Measurements from ENCODE around the gene WDR88.
"Not testable (repeated sequence)": the region's sequence is repeated elsewhere in the genome, so short reads cannot be mapped to it uniquely, and the experiment has no call there.

WDR88 gene

GRCh38 chr19:33220735-33221134, 88.8 kb downstream of the WDR88 start:
- H3K9me2 ChIP-seq (ENCODE audit: low read depth, low read length), result no peaks in the 10 kb centered on the region
- no peak overlapping the region for H2AFZ ChIP-seq (ENCODE audit: low read length)
- no peaks in the 10 kb centered on the region for H3K79me2 ChIP-seq (ENCODE audit: insufficient read depth, low read length)
- H3F3A ChIP-seq (ENCODE audit: insufficient read depth, low read length), result no peaks in the 10 kb centered on the region
- no peak overlapping the region for H3K27ac ChIP-seq (ENCODE audit: low read depth, low read length, poor library complexity, severe bottlenecking)
- H3K36me3 ChIP-seq (ENCODE audit: insufficient read depth, low read length), result no peaks in the 10 kb centered on the region
- no peaks in the 10 kb centered on the region for H3K4me1 ChIP-seq (ENCODE audit: insufficient read depth, low read length, severe bottlenecking)
- no peak overlapping the region for H3K9ac ChIP-seq (ENCODE audit: low read length)
- H3K9me3 ChIP-seq (ENCODE audit: low read length), result no peaks in the 10 kb centered on the region
- H3K4me3 ChIP-seq (ENCODE audit: low read depth, low read length, poor library complexity, severe bottlenecking), result no peak overlapping the region
- H4K20me1 ChIP-seq (ENCODE audit: insufficient read depth, low read length), result no peaks in the 10 kb centered on the region
- H3K27me3 ChIP-seq (ENCODE audit: insufficient read depth, low read length), result 0 out of 2 replicates have a peak, but pooled peaks cover 4% of the 10 kb centered on the region
- H3K4me2 ChIP-seq (ENCODE audit: low read length), result no peak overlapping the region
- TF ChIP-seq CTCF (IDR thresholded peaks at IDR 0.05; ENCODE audit: low read length) (no peak), EZH2 (IDR thresholded peaks at IDR 0.05; ENCODE audit: borderline replicate concordance, low read length) (no peak)

- no peak overlapping the region for H3K4me2 ChIP-seq (ENCODE audit: low read length)
- H3K27ac ChIP-seq (ENCODE audit: low read depth, low read length, poor library complexity, severe bottlenecking), result no peak overlapping the region
- H3K4me1 ChIP-seq (ENCODE audit: insufficient read depth, low read length, severe bottlenecking), result no peaks in the 10 kb centered on the region
Measured at GRCh38 chr19:33221638-33222037, 89.7 kb downstream of the WDR88 start.

GRCh38 chr19:33222255-33222654, 90.3 kb downstream of the WDR88 start:
- not testable (repeated sequence) for H3K9me3 ChIP-seq (ENCODE audit: low read length); H3K4me2 ChIP-seq (ENCODE audit: low read length); H3K27ac ChIP-seq (ENCODE audit: low read depth, low read length, poor library complexity, severe bottlenecking); H3F3A ChIP-seq (ENCODE audit: insufficient read depth, low read length); H3K79me2 ChIP-seq (ENCODE audit: insufficient read depth, low read length); H3K36me3 ChIP-seq (ENCODE audit: insufficient read depth, low read length); H3K9ac ChIP-seq (ENCODE audit: low read length); H3K9me2 ChIP-seq (ENCODE audit: low read depth, low read length); H3K4me1 ChIP-seq (ENCODE audit: insufficient read depth, low read length, severe bottlenecking); H4K20me1 ChIP-seq (ENCODE audit: insufficient read depth, low read length); H3K4me3 ChIP-seq (ENCODE audit: low read depth, low read length, poor library complexity, severe bottlenecking); H3K27me3 ChIP-seq (ENCODE audit: insufficient read depth, low read length); H2AFZ ChIP-seq (ENCODE audit: low read length)

More at GRCh38 chr19:33221638-33222037, 89.7 kb downstream of the WDR88 start:
- Histone ChIP-seq H3K27me3 (ENCODE audit: insufficient read depth, low read length) (0 out of 2 replicates have a peak, but pooled peaks cover 4% of the 10 kb centered on the region), H3K9me3 (ENCODE audit: low read length) (no peaks in the 10 kb centered on the region), H4K20me1 (ENCODE audit: insufficient read depth, low read length) (no peaks in the 10 kb centered on the region), H3K9ac (ENCODE audit: low read length) (no peak overlapping the region), H3F3A (ENCODE audit: insufficient read depth, low read length) (no peaks in the 10 kb centered on the region), H3K9me2 (ENCODE audit: low read depth, low read length) (no peaks in the 10 kb centered on the region), H2AFZ (ENCODE audit: low read length) (no peak overlapping the region), H3K36me3 (ENCODE audit: insufficient read depth, low read length) (no peaks in the 10 kb centered on the region), H3K79me2 (ENCODE audit: insufficient read depth, low read length) (no peaks in the 10 kb centered on the region), H3K4me3 (ENCODE audit: low read depth, low read length, poor library complexity, severe bottlenecking) (no peak overlapping the region)
- TF ChIP-seq EZH2 (IDR thresholded peaks at IDR 0.05; ENCODE audit: borderline replicate concordance, low read length), result no peak
- no peak for TF ChIP-seq CTCF (IDR thresholded peaks at IDR 0.05; ENCODE audit: low read length)

- Histone ChIP-seq H2AFZ (ENCODE audit: low read length) (no peak overlapping the region), H3K79me2 (ENCODE audit: insufficient read depth, low read length) (no peaks in the 10 kb centered on the region), H3K27ac (ENCODE audit: low read depth, low read length, poor library complexity, severe bottlenecking) (no peak overlapping the region), H4K20me1 (ENCODE audit: insufficient read depth, low read length) (no peaks in the 10 kb centered on the region), H3K9me3 (ENCODE audit: low read length) (peaks cover 8% of the 10 kb centered on the region; the same call in 1 of the 2 replicates), H3F3A (ENCODE audit: insufficient read depth, low read length) (no peaks in the 10 kb centered on the region), H3K4me1 (ENCODE audit: insufficient read depth, low read length, severe bottlenecking) (no peaks in the 10 kb centered on the region), H3K27me3 (ENCODE audit: insufficient read depth, low read length) (no peaks in the 10 kb centered on the region), H3K9me2 (ENCODE audit: low read depth, low read length) (no peaks in the 10 kb centered on the region), H3K4me3 (ENCODE audit: low read depth, low read length, poor library complexity, severe bottlenecking) (no peak overlapping the region), H3K4me2 (ENCODE audit: low read length) (no peak overlapping the region), H3K36me3 (ENCODE audit: insufficient read depth, low read length) (no peaks in the 10 kb centered on the region), H3K9ac (ENCODE audit: low read length) (no peak overlapping the region)
- no peak for TF ChIP-seq EZH2 (IDR thresholded peaks at IDR 0.05; ENCODE audit: borderline replicate concordance, low read length)
- no peak for TF ChIP-seq CTCF (IDR thresholded peaks at IDR 0.05; ENCODE audit: low read length)
Measured at GRCh38 chr19:33224694-33225457, 93.0 kb downstream of the WDR88 start.
